ENCODE data around the gene CLDN12. TPM values are rescaled to one million over a fixed set of nuclear protein-coding genes. Genes with fewer than 3 reads are reported as not detected.

CLDN12 gene
- total and polyA plus RNA-seq, 3 donors from 2014 or later = 31.8 to 40.5 (median 33.9) TPM

GRCh38 chr7:90387470-90388240, 15.6 kb upstream of the CLDN12 start:
- Histone ChIP-seq H3K36me3 (ENCODE audit: low read depth, missing control alignments) (no peaks in the 10 kb centered on the region), H3K27me3 (no peaks in the 10 kb centered on the region), H3K9me3 (no peaks in the 10 kb centered on the region), H3K27ac (no peak overlapping the region), H3K4me1 (no peaks in the 10 kb centered on the region), H3K4me3 (no peak overlapping the region)
- intact Hi-C loops (cut with DNase I; ENCODE audit: low total_unique reads) = no loop called here
- TF ChIP-seq POLR2A (IDR thresholded peaks at IDR 0.05) (no peak), CTCF (IDR thresholded peaks at IDR 0.05) (no peak)
- DNase-seq = no peak
- 65% methylated on average over 2 of the region's 2 CpGs for WGBS, 2 donors

- Histone ChIP-seq H3K27me3 (no peaks in the 10 kb centered on the region), H3K27ac (no peak overlapping the region), H3K36me3 (ENCODE audit: low read depth, missing control alignments) (no peaks in the 10 kb centered on the region), H3K9me3 (no peaks in the 10 kb centered on the region), H3K4me3 (no peak overlapping the region), H3K4me1 (no peaks in the 10 kb centered on the region)
- intact Hi-C loops (cut with DNase I; ENCODE audit: low total_unique reads) = no loop called here
- no peak for TF ChIP-seq POLR2A (IDR thresholded peaks at IDR 0.05)
- TF ChIP-seq CTCF (IDR thresholded peaks at IDR 0.05) = no peak
- no peak for DNase-seq
Measured at GRCh38 chr7:90390926-90391325, 12.3 kb upstream of the CLDN12 start.

GRCh38 chr7:90391488-90391887, 11.8 kb upstream of the CLDN12 start:
- Histone ChIP-seq H3K4me1 (no peaks in the 10 kb centered on the region), H3K36me3 (ENCODE audit: low read depth, missing control alignments) (no peaks in the 10 kb centered on the region), H3K27me3 (no peaks in the 10 kb centered on the region), H3K27ac (no peak overlapping the region), H3K4me3 (no peak overlapping the region), H3K9me3 (no peaks in the 10 kb centered on the region)
- TF ChIP-seq POLR2A (IDR thresholded peaks at IDR 0.05) (no peak), CTCF (IDR thresholded peaks at IDR 0.05) (no peak)
- 72 to 78% methylated on average over 5 of the region's 5 CpGs for WGBS, 2 donors
- intact Hi-C loops (cut with DNase I; ENCODE audit: low total_unique reads) = no loop called here
- DNase-seq = no peak

- WGBS, 2 donors = 87 to 88% methylated on average over 4 of the region's 4 CpGs
Measured at GRCh38 chr7:90396420-90396819, 6.8 kb upstream of the CLDN12 start.

More at GRCh38 chr7:90396420-90396819, 6.8 kb upstream of the CLDN12 start:
- intact Hi-C loops (cut with DNase I; ENCODE audit: low total_unique reads) = no loop called here
- Histone ChIP-seq H3K4me3 (no peak overlapping the region), H3K27me3 (no peaks in the 10 kb centered on the region), H3K27ac (no peak overlapping the region), H3K4me1 (no peaks in the 10 kb centered on the region), H3K9me3 (no peaks in the 10 kb centered on the region), H3K36me3 (ENCODE audit: low read depth, missing control alignments) (no peaks in the 10 kb centered on the region)
- DNase-seq = no peak
- TF ChIP-seq CTCF (IDR thresholded peaks at IDR 0.05) (no peak), POLR2A (IDR thresholded peaks at IDR 0.05) (no peak)
